ENCODE data around the gene CABYR.

GRCh38 chr18:24112464-24112863, 26.4 kb upstream of the CABYR start:
- TF ChIP-seq CTCF (conservative IDR thresholded peaks at IDR 0.05) (no peak), ZFX (IDR thresholded peaks at IDR 0.05) (no peak)
